ENCODE measurements around the gene SLC66A1.
"Not testable (repeated sequence)": the region's sequence is repeated elsewhere in the genome, so short reads cannot be mapped to it uniquely, and the experiment has no call there.

SLC66A1 gene

GRCh38 chr1:19311931-19312781, at the start of gene SLC66A1, which contains the start of gene AKR7A2:
SLC66A1 (plus strand) TSS chr1:19312326; CDS start chr1:19317678, 5,352 bp downstream.
AKR7A2 (minus strand) TSS chr1:19312144; CDS start chr1:19312124, 20 bp downstream.
- ATAC-seq (peak; percentile 94), DNase-seq (peak; percentile 94)

- DNase-seq (no peak), ATAC-seq (no peak)
Measured at GRCh38 chr1:19262744-19263143, 49.4 kb upstream of the SLC66A1 start.

- ATAC-seq (no peak), DNase-seq (no peak)
Measured at GRCh38 chr1:19268445-19268844, 43.7 kb upstream of the SLC66A1 start.

GRCh38 chr1:19269427-19270342, 42.4 kb upstream of the SLC66A1 start:
- not testable (repeated sequence) for DNase-seq, ATAC-seq

GRCh38 chr1:19270343-19270730, 41.8 kb upstream of the SLC66A1 start:
- not testable (repeated sequence) for ATAC-seq, DNase-seq

GRCh38 chr1:19272064-19272463, 40.1 kb upstream of the SLC66A1 start:
- ATAC-seq (no peak), DNase-seq (no peak)

- DNase-seq: no peak
- ATAC-seq: no peak
Measured at GRCh38 chr1:19273106-19273843, 38.9 kb upstream of the SLC66A1 start.

GRCh38 chr1:19273844-19274531, 38.1 kb upstream of the SLC66A1 start:
- ATAC-seq: peak; percentile 46
- DNase-seq: not testable (repeated sequence)

GRCh38 chr1:19274636-19275035, 37.5 kb upstream of the SLC66A1 start:
- no peak for ATAC-seq
- DNase-seq: no peak

GRCh38 chr1:19283891-19284290, 28.2 kb upstream of the SLC66A1 start:
- no peak for DNase-seq
- no peak for ATAC-seq

- DNase-seq (no peak), ATAC-seq (no peak)
Measured at GRCh38 chr1:19284881-19285280, 27.2 kb upstream of the SLC66A1 start.

- DNase-seq, ATAC-seq: not testable (repeated sequence)
Measured at GRCh38 chr1:19285366-19285765, 26.8 kb upstream of the SLC66A1 start.

GRCh38 chr1:19285807-19286206, 26.3 kb upstream of the SLC66A1 start:
- not testable (repeated sequence) for ATAC-seq

GRCh38 chr1:19287436-19288185, 24.5 kb upstream of the SLC66A1 start:
- ATAC-seq (no peak), DNase-seq (no peak)

More at GRCh38 chr1:19285807-19286206, 26.3 kb upstream of the SLC66A1 start:
- DNase-seq: not testable (repeated sequence)

GRCh38 chr1:19288324-19289241, 23.5 kb upstream of the SLC66A1 start, which contains the start of gene AKR7A3:
AKR7A3 (minus strand) TSS chr1:19288770; CDS start chr1:19288709, 61 bp downstream.
- ATAC-seq: peak; percentile 85
- DNase-seq: peak; percentile 74

GRCh38 chr1:19289244-19289643, 22.9 kb upstream of the SLC66A1 start:
- no peak for ATAC-seq
- no peak for DNase-seq

GRCh38 chr1:19294638-19295037, 17.5 kb upstream of the SLC66A1 start:
- DNase-seq: no peak
- ATAC-seq: no peak

- no peak for DNase-seq
- ATAC-seq: no peak
Measured at GRCh38 chr1:19300211-19300610, 11.9 kb upstream of the SLC66A1 start.

- not testable (repeated sequence) for ATAC-seq, DNase-seq
Measured at GRCh38 chr1:19304081-19304480, 8.0 kb upstream of the SLC66A1 start.

All from stimulated activated naive CD8-positive, alpha-beta T cell treated with anti-CD3 and anti-CD28 coated beads, Interleukin-15, Interleukin-2, amounts not matched to agents 100 U/mL and 50 U/mL, for 24 hours (primary cell).